BLaER1 (cell line): ENCODE data around the gene GSTA1.
"Not testable (repeated sequence)": the region's sequence is repeated elsewhere in the genome, so short reads cannot be mapped to it uniquely, and the experiment has no call there.

Experiments
- H3K27ac ChIP-seq: shearing (Covaris generic); formaldehyde crosslinking; 2 replicates; pipeline ENCODE4 v1.8.1; 2022
- H3K27me3 ChIP-seq: shearing (Covaris generic); formaldehyde crosslinking; 2 replicates; pipeline ENCODE4 v1.8.1; 2022
- H3K36me3 ChIP-seq: shearing (Covaris generic); formaldehyde crosslinking; 2 replicates; pipeline ENCODE4 v1.8.1; 2022
- H3K4me1 ChIP-seq: shearing (Covaris generic); formaldehyde crosslinking; 2 replicates; pipeline ENCODE4 v1.8.1; 2022
- H3K4me2 ChIP-seq: shearing (Covaris generic); formaldehyde crosslinking; 2 replicates; pipeline ENCODE4 v1.8.1; 2022
- H3K4me3 ChIP-seq: shearing (Covaris generic); formaldehyde crosslinking; 2 replicates; pipeline ENCODE4 v1.8.1; 2022
- H3K9ac ChIP-seq: shearing (Covaris generic); formaldehyde crosslinking; 2 replicates; pipeline ENCODE4 v1.8.1; 2022
- H3K9me3 ChIP-seq: shearing (Covaris generic); formaldehyde crosslinking; 2 replicates; pipeline ENCODE4 v1.8.1; 2022
- H4K20me1 ChIP-seq: shearing (Covaris generic); formaldehyde crosslinking; 2 replicates; pipeline ENCODE4 v1.8.1; 2022
- Cebpa-rat ChIP-seq: shearing (Covaris generic); IDR thresholded peaks from 2 replicates; pipeline ENCODE4 v1.8.1; 2022

The GSTA1 gene

DNA sequence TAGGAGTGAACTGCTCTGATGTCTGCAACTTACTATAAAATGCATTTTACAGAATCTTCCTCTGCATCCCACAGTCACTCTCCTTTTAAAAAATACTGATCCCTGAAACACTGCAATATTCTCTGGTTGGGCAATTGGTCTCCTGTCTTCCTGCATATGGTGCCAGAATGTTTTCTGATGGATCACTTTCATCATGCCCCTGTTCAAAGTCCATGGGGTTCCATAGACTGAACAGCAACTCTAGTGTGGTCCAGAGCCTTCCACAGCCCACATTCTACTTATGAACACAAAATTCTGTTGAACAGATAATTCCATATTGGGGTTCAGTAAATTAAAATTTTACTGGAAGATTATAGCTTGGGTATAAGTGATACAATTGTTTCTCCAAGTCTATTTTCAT, 51.3 kb downstream of the GSTA1 start:
- no peaks in the 10 kb centered on the region for H3K4me1 ChIP-seq
- H3K9ac ChIP-seq = no peak overlapping the region
- no peak overlapping the region for H3K4me3 ChIP-seq
- no peak overlapping the region for H3K4me2 ChIP-seq
- H3K36me3 ChIP-seq = no peaks in the 10 kb centered on the region
- no peak for TF ChIP-seq Cebpa-rat
- H3K27ac ChIP-seq = no peak overlapping the region
- peaks cover 11% of the 10 kb centered on the region for H3K9me3 ChIP-seq
- no peaks in the 10 kb centered on the region for H4K20me1 ChIP-seq
- no peaks in the 10 kb centered on the region for H3K27me3 ChIP-seq

DNA sequence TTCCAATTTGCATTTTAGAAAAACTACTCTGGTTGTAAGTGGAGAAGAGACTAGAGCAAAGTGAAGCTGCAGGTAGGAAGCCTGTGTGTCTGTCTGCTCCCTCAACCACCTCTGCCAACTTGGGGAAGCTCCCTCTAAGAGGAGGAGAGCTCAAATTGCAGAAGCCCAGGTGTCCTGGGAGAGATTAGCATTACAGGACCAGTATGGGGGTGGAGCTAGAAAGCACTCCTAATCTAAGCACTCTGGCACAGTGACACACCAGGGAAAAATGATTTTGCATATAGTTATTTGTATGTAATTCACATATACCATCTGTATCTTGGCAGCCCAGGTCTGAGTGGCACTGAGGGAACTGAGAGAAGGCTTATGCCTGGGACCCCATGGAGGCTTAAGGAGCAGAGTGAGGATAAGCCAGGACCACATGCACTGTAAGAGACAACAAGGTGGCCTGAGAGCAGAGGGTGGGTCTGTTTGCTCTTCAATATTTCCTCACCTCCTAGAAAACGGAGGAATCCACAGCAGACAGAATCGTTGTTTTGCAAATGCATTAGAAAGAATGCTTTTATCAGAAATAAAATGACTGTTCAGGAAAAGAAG, 54.0 kb downstream of the GSTA1 start:
- Histone ChIP-seq H3K36me3 (no peaks in the 10 kb centered on the region), H3K9ac (no peak overlapping the region), H3K4me3 (no peak overlapping the region), H3K4me1 (no peaks in the 10 kb centered on the region), H3K4me2 (no peak overlapping the region), H3K27me3 (no peaks in the 10 kb centered on the region), H3K9me3 (peaks cover 11% of the 10 kb centered on the region), H3K27ac (no peak overlapping the region), H4K20me1 (no peaks in the 10 kb centered on the region)
- no peak for TF ChIP-seq Cebpa-rat

DNA sequence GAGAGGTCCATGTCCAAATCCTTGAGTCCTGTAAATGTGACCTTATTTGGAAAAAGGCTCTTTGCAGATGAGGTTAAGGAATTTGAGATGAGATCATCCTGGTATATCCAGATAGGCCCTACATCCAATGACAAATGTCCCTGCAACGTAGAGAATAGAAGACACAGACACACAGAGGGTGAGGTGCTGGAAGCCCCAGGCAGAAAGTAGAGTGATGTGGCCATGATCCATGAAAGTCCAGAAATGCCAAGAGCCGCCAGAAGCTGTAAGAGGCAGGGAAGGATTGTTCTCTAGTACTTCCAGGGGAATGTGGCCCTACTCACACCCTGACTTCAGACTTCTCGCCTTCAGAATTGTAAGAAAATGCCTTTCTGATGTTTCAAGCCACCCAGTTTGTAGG, 56.3 kb downstream of the GSTA1 start:
- not testable (repeated sequence) for H3K4me3 ChIP-seq, H3K27ac ChIP-seq, H3K4me2 ChIP-seq, H3K4me1 ChIP-seq, H4K20me1 ChIP-seq, H3K9ac ChIP-seq, H3K36me3 ChIP-seq, H3K27me3 ChIP-seq
- H3K9me3 ChIP-seq = peaks cover 11% of the 10 kb centered on the region

DNA sequence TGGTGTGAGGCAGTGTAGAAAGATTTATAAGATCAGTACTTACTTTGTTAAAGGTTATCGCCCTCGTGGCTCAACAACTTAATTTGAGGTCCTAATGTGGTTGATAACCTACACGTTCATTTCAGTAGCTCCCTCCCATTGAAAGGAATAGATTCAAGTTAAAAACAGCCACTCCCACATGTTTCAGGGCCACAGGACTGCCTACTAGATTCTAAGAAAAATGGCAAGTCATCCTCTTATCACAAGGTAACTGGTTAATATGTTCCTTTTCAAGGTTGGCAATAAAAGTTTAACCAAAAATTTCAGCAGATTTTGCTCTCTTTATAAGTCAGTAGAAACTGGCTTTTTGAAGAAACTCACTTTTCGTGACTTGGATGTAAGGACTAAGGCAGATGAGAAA, 57.4 kb downstream of the GSTA1 start:
- H3K36me3 ChIP-seq = no peaks in the 10 kb centered on the region
- no peak overlapping the region for H3K4me2 ChIP-seq
- H3K27ac ChIP-seq = no peak overlapping the region
- H3K9me3 ChIP-seq = peaks cover 9% of the 10 kb centered on the region
- H3K27me3 ChIP-seq = no peaks in the 10 kb centered on the region
- TF ChIP-seq Cebpa-rat = no peak
- H3K4me1 ChIP-seq = no peaks in the 10 kb centered on the region
- no peak overlapping the region for H3K4me3 ChIP-seq
- H4K20me1 ChIP-seq = no peaks in the 10 kb centered on the region
- no peak overlapping the region for H3K9ac ChIP-seq

DNA sequence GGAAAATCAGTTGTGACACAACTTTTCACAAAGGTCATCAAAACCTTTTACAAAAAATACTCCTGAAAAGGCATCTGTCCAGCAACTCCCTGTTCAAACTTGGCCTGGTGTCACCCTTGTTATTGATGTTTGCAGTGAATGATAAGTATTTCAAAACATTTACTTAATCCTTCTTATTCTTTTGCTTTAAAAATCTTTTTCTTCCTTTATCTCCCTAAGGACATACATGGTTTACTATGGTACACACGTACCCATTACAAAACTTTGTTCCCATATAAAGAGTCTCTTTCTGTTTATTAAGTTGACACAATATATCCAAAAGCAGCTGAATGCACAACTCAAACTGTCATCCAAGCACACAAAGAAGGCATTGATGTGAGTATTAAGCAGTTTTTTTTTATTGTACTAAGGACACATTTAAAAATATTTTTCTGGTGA, 57.8 kb downstream of the GSTA1 start:
- H3K4me3 ChIP-seq = no peak overlapping the region
- no peak overlapping the region for H3K4me2 ChIP-seq
- H3K27ac ChIP-seq = no peak overlapping the region
- no peak overlapping the region for H3K9ac ChIP-seq
- H3K9me3 ChIP-seq = peaks cover 9% of the 10 kb centered on the region
- no peaks in the 10 kb centered on the region for H3K27me3 ChIP-seq
- no peak for TF ChIP-seq Cebpa-rat
- no peaks in the 10 kb centered on the region for H3K4me1 ChIP-seq
- no peaks in the 10 kb centered on the region for H4K20me1 ChIP-seq
- no peaks in the 10 kb centered on the region for H3K36me3 ChIP-seq

DNA sequence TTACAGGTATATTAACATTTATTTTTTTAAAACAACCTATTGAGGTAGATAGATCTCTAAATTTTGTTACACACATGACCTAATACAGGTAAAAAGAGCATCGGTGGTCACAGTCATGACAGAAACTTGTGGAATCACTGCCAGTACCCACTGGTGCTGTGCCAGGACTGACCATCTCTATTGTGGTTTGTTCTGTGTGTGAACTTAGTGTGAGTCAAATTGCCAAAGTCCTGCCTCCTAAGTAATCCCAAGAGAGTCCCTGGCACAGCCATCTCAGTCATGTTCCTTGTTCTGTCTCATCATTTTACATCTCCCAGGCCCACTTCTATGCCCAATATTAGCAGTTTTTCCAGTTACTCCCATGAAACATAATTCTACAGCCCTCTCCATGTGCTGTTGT, 61.7 kb downstream of the GSTA1 start:
- no peak overlapping the region for H3K4me3 ChIP-seq
- peaks cover 15% of the 10 kb centered on the region for H3K9me3 ChIP-seq
- no peaks in the 10 kb centered on the region for H3K4me1 ChIP-seq
- no peak for TF ChIP-seq Cebpa-rat
- H3K9ac ChIP-seq = no peak overlapping the region
- H4K20me1 ChIP-seq = no peaks in the 10 kb centered on the region
- no peaks in the 10 kb centered on the region for H3K36me3 ChIP-seq
- H3K27ac ChIP-seq = no peak overlapping the region
- no peak overlapping the region for H3K4me2 ChIP-seq
- no peaks in the 10 kb centered on the region for H3K27me3 ChIP-seq
